ENCODE measurements around the gene CRTAC1. TPM values are rescaled to one million over a fixed set of nuclear protein-coding genes. Genes with fewer than 3 reads are reported as not detected.

Gene CRTAC1
- total and polyA plus RNA-seq, 10 of the 15 experiments (the other 5 are each of a cell fraction or from before 2014, with no cell fraction given): 0.10 TPM; not detected in 9

- Histone ChIP-seq H3K27ac (ENCODE audit: control insufficient read depth, insufficient read depth) (no peak overlapping the region), H4K20me1 (ENCODE audit: control insufficient read depth, insufficient read depth) (no peaks in the 10 kb centered on the region), H3K36me3 (ENCODE audit: control insufficient read depth in 2 of 2, insufficient read depth in 2 of 2, low read length in 1 of 2) (no peaks in the 10 kb centered on the region), H3K79me2 (ENCODE audit: control insufficient read depth, insufficient read depth, low read length) (no peaks in the 10 kb centered on the region), H3K27me3 (replicated peaks in 1 of 2; ENCODE audit: control insufficient read depth in 2 of 2, insufficient read depth in 2 of 2, low read length in 1 of 2) (peaks cover 0 to 2% of the 10 kb centered on the region in 2 experiments; a peak in 2 of 4 replicates), H3K4me2 (ENCODE audit: control insufficient read depth, insufficient read depth) (no peak overlapping the region), H3K9ac (ENCODE audit: control insufficient read depth, insufficient read depth, low read length) (no peak overlapping the region), H3K4me3 (no peak overlapping the region), H2AFZ (ENCODE audit: control insufficient read depth, low read depth, low read length) (no peak overlapping the region), H3K4me1 (ENCODE audit: control insufficient read depth, insufficient read depth, low read length) (no peaks in the 10 kb centered on the region), H3K9me3 (replicated peaks; ENCODE audit: control insufficient read depth, insufficient read depth, low read length) (no peaks in the 10 kb centered on the region)
- ChIA-PET SMC1A (ENCODE audit: uncharacterized antibody, unreplicated experiment) (no interaction called here), CTCF (no interaction called here), RAD21 (ENCODE audit: unreplicated experiment) (no interaction called here), POLR2A (no interaction called here)
- TF ChIP-seq POU2F2 (IDR thresholded peaks at IDR 0.05; ENCODE audit: borderline replicate concordance, low read depth, low read length): no peak
- no peak for TF ChIP-seq HCFC1 (IDR thresholded peaks at IDR 0.05; ENCODE audit: low read length)
- TF ChIP-seq EP300 (IDR thresholded peaks at IDR 0.05; ENCODE audit: borderline replicate concordance in 1 of 2, control insufficient read depth in 1 of 2, low read depth in 2 of 2, low read length in 2 of 2): no peak
- no peak for TF ChIP-seq ZNF217 (IDR thresholded peaks at IDR 0.05)
- no peak for TF ChIP-seq ZBED1 (IDR thresholded peaks at IDR 0.05; ENCODE audit: borderline replicate concordance)
- TF ChIP-seq PAX8 (IDR thresholded peaks at IDR 0.05): no peak
- TF ChIP-seq RB1 (IDR thresholded peaks at IDR 0.05; ENCODE audit: borderline replicate concordance): no peak
- TF ChIP-seq RAD21 (IDR thresholded peaks at IDR 0.05; ENCODE audit: insufficient read depth, low read depth, low read length): no peak
- no peak for TF ChIP-seq GABPA (IDR thresholded peaks at IDR 0.05; ENCODE audit: low read depth)
- no peak for TF ChIP-seq IRF3 (IDR thresholded peaks at IDR 0.05)
- no peak for TF ChIP-seq KDM1A (IDR thresholded peaks at IDR 0.05; ENCODE audit: borderline replicate concordance)
- TF ChIP-seq ELK1 (IDR thresholded peaks at IDR 0.05; ENCODE audit: low read depth, low read length): no peak
- TF ChIP-seq NFXL1 (IDR thresholded peaks at IDR 0.05; ENCODE audit: borderline replicate concordance): no peak
- TF ChIP-seq SREBF1 (IDR thresholded peaks at IDR 0.05; ENCODE audit: low read length): no peak
- TF ChIP-seq ZNF592 (IDR thresholded peaks at IDR 0.05): no peak
- TF ChIP-seq NFYB (IDR thresholded peaks at IDR 0.05; ENCODE audit: insufficient read depth, low read depth, low read length): no peak
- no peak for TF ChIP-seq ATF3 (IDR thresholded peaks at IDR 0.05; ENCODE audit: borderline replicate concordance, extremely low read depth, low read depth, low read length)
- no TSS peak for BruUV-seq (replicated peaks)
- intact Hi-C loops (cut with micrococcal nuclease; ENCODE audit: unreplicated experiment): no loop called here
- FAIRE-seq: no peak
- in situ Hi-C loops (cut with MboI): no loop called here
- 14% methylated on average over 2 of the region's 2 CpGs for WGBS (ENCODE audit: insufficient coverage, insufficient replicate concordance, low lambda C conversion rate, missing lambda C conversion rate)
- no peak for DNase-seq (ENCODE audit: low read depth, low spot score)
- no peak for ATAC-seq
These were observed 201.7 kb downstream of the CRTAC1 start for GRCh38 chr10:97828721-97829120.

Measured in GM12878 (cell line).